Transverse colon (tissue), 4 donors: ENCODE measurements around the gene CACFD1. TPM values are rescaled to one million over a fixed set of nuclear protein-coding genes. Genes with fewer than 3 reads are reported as not detected.

ENCODE experiments used
- DNase-seq: peaks from one replicate; pipeline ENCODE4 v3.0.0-alpha.2; 2019
- H3K27ac ChIP-seq, 4 donors: fragments of 200-600 bp; sonication (generic); 2 replicates each; pipeline ENCODE4 v1.5.1; 2016 to 2018; ENCODE audit warnings: inconsistent platforms in 4 of 4
- H3K27me3 ChIP-seq: fragments of 200-600 bp; sonication (generic); 2 replicates; pipeline ENCODE4 v1.5.1; 2017; ENCODE audit warnings: inconsistent platforms
- H3K36me3 ChIP-seq, 4 donors: fragments of 200-600 bp; sonication (generic); 2 replicates each; pipeline ENCODE4 v1.5.1; 2017 to 2019; ENCODE audit warnings: inconsistent platforms in 4 of 4
- H3K4me1 ChIP-seq, 4 donors: fragments of 200-600 bp; sonication (generic); 2 replicates each; pipeline ENCODE4 v1.5.1; 2017 to 2020; ENCODE audit warnings: inconsistent platforms in 4 of 4
- H3K4me3 ChIP-seq, 4 donors: fragments of 200-600 bp; sonication (generic); 1 replicate in 1 of 4; 2 replicates in 3 of 4; pipeline versions ENCODE4 v1.5.1 to v1.6.1; 2017 to 2019; ENCODE audit warnings: inconsistent platforms in 4 of 4
- H3K9me3 ChIP-seq, 2 donors: fragments of 200-600 bp; sonication (generic); 2 replicates each; pipeline ENCODE4 v1.5.1; 2017 to 2019; ENCODE audit warnings: inconsistent platforms in 2 of 2
- CTCF ChIP-seq, 5 experiments: fragments of 200-600 bp in 3 of 5; fragments of 450-650 bp in 2 of 5; sonication (generic) in 3 of 5; IDR thresholded peaks; 1 replicate in 2 of 5; 2 replicates in 3 of 5; pipeline ENCODE4 v1.5.1; 2016 to 2017; ENCODE audit warnings: antibody characterized with exemption in 5 of 5, inconsistent platforms in 3 of 5, mild to moderate bottlenecking in 2 of 5, moderate library complexity in 1 of 5
- EP300 ChIP-seq: sonication (generic); formaldehyde crosslinking; IDR thresholded peaks from one replicate; pipeline ENCODE4 v1.6.1; 2017; ENCODE audit warnings: antibody characterized with exemption, low read depth
- POLR2A ChIP-seq: fragments of 450-650 bp; IDR thresholded peaks from one replicate; pipeline ENCODE4 v1.6.1; 2016; ENCODE audit warnings: antibody characterized with exemption, mild to moderate bottlenecking, moderate library complexity
- POLR2AphosphoS5 ChIP-seq, 3 donors: sonication (generic); formaldehyde crosslinking; IDR thresholded peaks; one replicate each; pipeline ENCODE4 v1.6.1; 2016; ENCODE audit warnings: antibody characterized with exemption in 3 of 3
- WGBS, 2 donors: methylation state at CpG; one replicate each; pipeline ENCODE4 v1.1.5; 2018; ENCODE audit warnings: low coverage in 1 of 2; 5-methylcytosine and 5-hydroxymethylcytosine counted together
- in situ Hi-C, 4 donors: fragments of 200-750 bp; cut with MboI; loops; one replicate each; pipeline versions ENCODE4 v1.15.0 to v1.15.1; 2017; ENCODE audit warnings: low sequenced_read_pairs in 3 of 4, low pct_ligation_motif_present in 1 of 4, low pct_unique_long_range_greater_than_20kb in 1 of 4
- intact Hi-C: fragments of 100-400 bp; cut with DNase I; formaldehyde crosslinking; loops from one replicate; pipeline ENCODE4 v1.15.1; 2023; ENCODE audit warnings: low total_unique reads
- total RNA-seq, 4 donors: library from RNA; depleted of rRNA; stranded (reverse); fragments of >200 nt; gene quantifications; one replicate each; pipeline ENCODE4 v1.1.0, GENCODE V29; 2016

Gene CACFD1
- total RNA-seq, 4 donors from 2014 or later: 44.6 to 153 (median 80.0) TPM

GRCh38 chr9:133471551-133472276, 11.9 kb downstream of the CACFD1 start:
- WGBS, 2 donors: 70% methylated on average over 27 of the region's 27 CpGs; no CpG with 5 or more reads in 1 of the 2 donors
- Histone ChIP-seq H3K27me3 (no peaks in the 10 kb centered on the region), H3K27ac (peak overlapping the region in 1 of 4 donors; percentile 29), H3K4me3 (no peak overlapping the region), H3K4me1 (peaks cover 0 to 25% (median 10%) of the 10 kb centered on the region in 4 donors), H3K36me3 (no peaks in the 10 kb centered on the region), H3K9me3 (no peaks in the 10 kb centered on the region)
- no peak for TF ChIP-seq POLR2A
- no peak for TF ChIP-seq EP300
- TF ChIP-seq CTCF (IDR thresholded peaks at IDR 0.05): no peak
- TF ChIP-seq POLR2AphosphoS5 (IDR thresholded peaks at IDR 0.05): peak in 1 of 3 donors; percentile 5
- in situ Hi-C loops: no loop called here
- intact Hi-C loops: no loop called here
- DNase-seq: peak; percentile 55

- 89% methylated on average over 9 of the region's 11 CpGs; no CpG with 5 or more reads in 1 of the 2 donors for WGBS, 2 donors
- in situ Hi-C loops (no loop called here), intact Hi-C loops (no loop called here)
- no peak for DNase-seq
- Histone ChIP-seq H3K36me3 (no peaks in the 10 kb centered on the region), H3K4me1 (peaks cover 0 to 25% (median 10%) of the 10 kb centered on the region in 4 donors), H3K4me3 (no peak overlapping the region), H3K9me3 (no peaks in the 10 kb centered on the region), H3K27me3 (no peaks in the 10 kb centered on the region), H3K27ac (no peak overlapping the region)
- TF ChIP-seq POLR2A (no peak), CTCF (IDR thresholded peaks at IDR 0.05) (no peak), POLR2AphosphoS5 (IDR thresholded peaks at IDR 0.05) (no peak), EP300 (no peak)
Measured at GRCh38 chr9:133472277-133472645, 12.5 kb downstream of the CACFD1 start.

- DNase-seq: no peak
- Histone ChIP-seq H3K4me3 (no peak overlapping the region), H3K27ac (no peak overlapping the region), H3K4me1 (peaks cover 0 to 25% (median 10%) of the 10 kb centered on the region in 4 donors), H3K36me3 (no peaks in the 10 kb centered on the region), H3K9me3 (no peaks in the 10 kb centered on the region), H3K27me3 (no peaks in the 10 kb centered on the region)
- 67% methylated on average over 18 of the region's 19 CpGs; no CpG with 5 or more reads in 1 of the 2 donors for WGBS, 2 donors
- TF ChIP-seq EP300: no peak
- in situ Hi-C loops: no loop called here
- intact Hi-C loops: no loop called here
Measured at GRCh38 chr9:133472753-133473378, 13.1 kb downstream of the CACFD1 start.

GRCh38 chr9:133473743-133474142, 14.0 kb downstream of the CACFD1 start:
- Histone ChIP-seq H3K27ac (no peak overlapping the region), H3K36me3 (no peaks in the 10 kb centered on the region), H3K4me3 (no peak overlapping the region), H3K4me1 (peaks cover 0 to 34% (median 15%) of the 10 kb centered on the region in 4 donors), H3K27me3 (peaks cover 5% of the 10 kb centered on the region), H3K9me3 (no peaks in the 10 kb centered on the region)
- no peak for DNase-seq
- intact Hi-C loops (no loop called here), in situ Hi-C loops (no loop called here)
- TF ChIP-seq EP300 (no peak), POLR2AphosphoS5 (IDR thresholded peaks at IDR 0.05) (no peak), CTCF (IDR thresholded peaks at IDR 0.05) (no peak), POLR2A (no peak)
- 92% methylated on average over 17 of the region's 20 CpGs; no CpG with 5 or more reads in 1 of the 2 donors for WGBS, 2 donors
